Astrocyte (in vitro differentiated cells and primary cell): ENCODE results near the gene PDGFD. TPM values are rescaled to one million over a fixed set of nuclear protein-coding genes. Genes with fewer than 3 reads are reported as not detected.
A peak's percentile ranks its signal among the peaks of the same experiment; 100 is the strongest.

Experiments
- DNase-seq: peaks from one replicate; pipeline ENCODE4 v3.0.0-alpha.2; 2010; ENCODE audit warnings: low read depth
- FAIRE-seq: peaks from 2 replicates; lab custom pipeline; 2011; peaks lifted over from hg19 to GRCh38; lab: Jason Lieb, UNC
- H2AFZ ChIP-seq: 2 replicates; pipeline ENCODE4 v1.6.0; 2012; ENCODE audit warnings: low read depth, low read length, inconsistent platforms
- H3K27ac ChIP-seq: 2 replicates; pipeline ENCODE4 v1.5.1; 2011; ENCODE audit warnings: low read depth, low read length, inconsistent platforms
- H3K27me3 ChIP-seq: 2 replicates; pipeline ENCODE4 v1.6.0; 2011; ENCODE audit warnings: low read length, inconsistent platforms; ENCODE audit not compliant: insufficient read depth
- H3K36me3 ChIP-seq: 2 replicates; pipeline ENCODE4 v1.5.1; 2011; ENCODE audit warnings: low read length, inconsistent platforms; ENCODE audit not compliant: insufficient read depth
- H3K4me1 ChIP-seq: 2 replicates; pipeline ENCODE4 v1.5.1; 2011; ENCODE audit warnings: low read length, inconsistent platforms; ENCODE audit not compliant: insufficient read depth
- H3K4me2 ChIP-seq: 2 replicates; pipeline ENCODE4 v1.6.0; 2012; ENCODE audit warnings: low read length, inconsistent platforms
- H3K4me3 ChIP-seq: 2 replicates; pipeline ENCODE4 v1.5.1; 2011; ENCODE audit warnings: low read depth, mild to moderate bottlenecking, low read length, inconsistent platforms; ENCODE audit not compliant: insufficient read depth
- H3K79me2 ChIP-seq: 2 replicates; pipeline ENCODE4 v1.6.0; 2012; ENCODE audit warnings: mild to moderate bottlenecking, low read length, inconsistent platforms; ENCODE audit not compliant: insufficient read depth
- H3K9ac ChIP-seq: 2 replicates; pipeline ENCODE4 v1.6.0; 2012; ENCODE audit warnings: mild to moderate bottlenecking, low read length, inconsistent platforms
- H3K9me3 ChIP-seq: 2 replicates; pipeline ENCODE4 v1.5.1; 2012; ENCODE audit warnings: low read depth, mild to moderate bottlenecking, low read length, inconsistent platforms; ENCODE audit not compliant: insufficient read depth
- H4K20me1 ChIP-seq: 2 replicates; pipeline ENCODE4 v1.6.0; 2012; ENCODE audit warnings: low read length, inconsistent platforms; ENCODE audit not compliant: insufficient read depth
- H3K27ac Mint-ChIP-seq: one replicate; pipeline ENCODE4 v1.8.0; 2021; ENCODE audit warnings: mild to moderate bottlenecking, mixed read lengths; ENCODE audit not compliant: unreplicated experiment
- H3K27me3 Mint-ChIP-seq: one replicate; pipeline ENCODE4 v1.8.0; 2021; ENCODE audit warnings: low read depth, mixed read lengths; ENCODE audit not compliant: unreplicated experiment
- H3K36me3 Mint-ChIP-seq: one replicate; pipeline ENCODE4 v1.8.0; 2021; ENCODE audit warnings: low read depth, mixed read lengths; ENCODE audit not compliant: unreplicated experiment
- H3K4me1 Mint-ChIP-seq: one replicate; pipeline ENCODE4 v1.8.0; 2021; ENCODE audit warnings: low read depth, mixed read lengths; ENCODE audit not compliant: unreplicated experiment
- H3K4me3 Mint-ChIP-seq: one replicate; pipeline ENCODE4 v1.8.0; 2021; ENCODE audit warnings: mild to moderate bottlenecking, moderate library complexity, mixed read lengths; ENCODE audit not compliant: unreplicated experiment
- H3K9me3 Mint-ChIP-seq: one replicate; pipeline ENCODE4 v1.8.0; 2021; ENCODE audit warnings: mild to moderate bottlenecking, mixed read lengths; ENCODE audit not compliant: unreplicated experiment
- CTCF ChIP-seq: IDR thresholded peaks from 2 replicates; pipeline ENCODE4 v1.5.1; 2011; ENCODE audit warnings: low read depth, mild to moderate bottlenecking, inconsistent platforms, low read length, moderate library complexity; ENCODE audit not compliant: insufficient read depth
- EZH2 ChIP-seq: IDR thresholded peaks from 2 replicates; pipeline ENCODE4 v1.6.1; 2012; ENCODE audit warnings: mild to moderate bottlenecking, low read length, inconsistent platforms; ENCODE audit not compliant: insufficient read depth
- total RNA-seq: library from RNA; stranded (reverse); gene quantifications from 2 replicates; pipeline ENCODE4 v1.2.1, GENCODE V29; 2021

The PDGFD gene
- total RNA-seq, 1 donor from 2014 or later, result 2.6 TPM

DNA sequence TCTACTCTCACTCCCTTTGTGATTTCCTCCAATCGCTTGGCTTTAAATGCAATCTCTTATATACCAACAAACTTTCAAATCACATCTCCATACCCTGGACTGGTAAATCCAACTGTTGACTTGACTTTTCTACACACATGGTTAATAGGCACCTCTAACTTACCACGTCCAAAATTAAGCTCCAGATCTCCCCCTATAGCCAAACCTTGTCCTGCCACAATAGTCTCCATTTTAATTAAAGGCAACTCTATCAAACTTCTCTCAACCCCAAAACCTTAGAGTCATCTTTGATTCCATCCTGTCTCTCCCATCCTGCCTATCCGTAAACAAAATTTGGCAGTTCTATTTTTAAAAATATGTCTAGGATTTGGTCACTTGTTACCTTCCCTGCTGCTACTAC, 269.3 kb downstream of the PDGFD start:
- no peaks in the 10 kb centered on the region for H3K27me3 ChIP-seq
- no peak for DNase-seq
- peak; percentile 17 for FAIRE-seq
- H3K9ac ChIP-seq, result no peak overlapping the region
- no peak for TF ChIP-seq EZH2
- no peak for TF ChIP-seq CTCF
- peaks cover 5% of the 10 kb centered on the region for H3K4me1 ChIP-seq
- Mint-ChIP-seq H3K27ac (no peak overlapping the region), H3K9me3 (peaks cover 7% of the 10 kb centered on the region), H3K4me3 (no peak overlapping the region), H3K4me1 (peaks cover 18% of the 10 kb centered on the region), H3K36me3 (no peaks in the 10 kb centered on the region), H3K27me3 (no peaks in the 10 kb centered on the region)
- H3K27ac ChIP-seq, result no peak overlapping the region
- no peaks in the 10 kb centered on the region for H4K20me1 ChIP-seq
- H2AFZ ChIP-seq, result no peak overlapping the region
- H3K4me3 ChIP-seq, result no peak overlapping the region
- H3K4me2 ChIP-seq, result no peak overlapping the region
- H3K36me3 ChIP-seq, result no peaks in the 10 kb centered on the region
- H3K79me2 ChIP-seq, result no peaks in the 10 kb centered on the region
- H3K9me3 ChIP-seq, result no peaks in the 10 kb centered on the region

GRCh38 chr11:103894034-103894433, 269.9 kb downstream of the PDGFD start:
- no peaks in the 10 kb centered on the region for H4K20me1 ChIP-seq
- H3K9me3 Mint-ChIP-seq, result peaks cover 7% of the 10 kb centered on the region
- no peak overlapping the region for H3K9ac ChIP-seq
- H3K27ac ChIP-seq, result no peak overlapping the region
- no peak overlapping the region for H3K27ac Mint-ChIP-seq
- FAIRE-seq (no peak), DNase-seq (no peak)
- H3K9me3 ChIP-seq, result no peaks in the 10 kb centered on the region
- peaks cover 18% of the 10 kb centered on the region for H3K4me1 Mint-ChIP-seq
- TF ChIP-seq CTCF, result no peak
- TF ChIP-seq EZH2, result no peak
- no peak overlapping the region for H3K4me2 ChIP-seq
- H3K4me1 ChIP-seq, result peaks cover 5% of the 10 kb centered on the region
- no peak overlapping the region for H3K4me3 Mint-ChIP-seq
- H3K36me3 Mint-ChIP-seq, result no peaks in the 10 kb centered on the region
- H3K27me3 Mint-ChIP-seq, result no peaks in the 10 kb centered on the region
- no peak overlapping the region for H3K4me3 ChIP-seq
- H3K36me3 ChIP-seq, result no peaks in the 10 kb centered on the region
- H2AFZ ChIP-seq, result no peak overlapping the region
- H3K27me3 ChIP-seq, result no peaks in the 10 kb centered on the region
- H3K79me2 ChIP-seq, result no peaks in the 10 kb centered on the region

DNA sequence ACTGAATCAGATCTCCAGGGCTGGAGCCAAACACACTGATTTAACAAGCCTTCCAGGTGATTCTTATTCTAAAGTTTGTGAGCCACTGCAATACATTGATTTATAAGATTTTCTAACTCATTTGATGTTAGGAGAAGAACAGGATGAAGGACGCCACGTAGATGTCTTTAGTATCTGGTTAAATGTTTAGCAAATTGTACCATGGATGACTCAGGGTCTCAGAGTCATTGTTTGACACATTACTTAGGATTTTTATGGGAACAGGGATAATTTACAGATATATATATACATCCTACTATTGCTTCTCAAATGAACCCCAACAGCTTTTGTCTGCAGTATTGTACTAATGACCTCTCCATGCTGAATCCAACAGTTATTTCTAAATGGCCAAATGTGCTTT, 270.6 kb downstream of the PDGFD start:
- H3K36me3 ChIP-seq, result no peaks in the 10 kb centered on the region
- H3K4me1 ChIP-seq, result peaks cover 5% of the 10 kb centered on the region
- no peaks in the 10 kb centered on the region for H3K27me3 ChIP-seq
- H3K9me3 Mint-ChIP-seq, result peaks cover 7% of the 10 kb centered on the region
- H4K20me1 ChIP-seq, result no peaks in the 10 kb centered on the region
- peak overlapping the region; percentile 12 for H3K27ac ChIP-seq
- H3K27ac Mint-ChIP-seq, result no peak overlapping the region
- H3K9ac ChIP-seq, result no peak overlapping the region
- H3K4me3 Mint-ChIP-seq, result no peak overlapping the region
- H3K36me3 Mint-ChIP-seq, result no peaks in the 10 kb centered on the region
- peaks cover 18% of the 10 kb centered on the region for H3K4me1 Mint-ChIP-seq
- H3K27me3 Mint-ChIP-seq, result no peaks in the 10 kb centered on the region
- FAIRE-seq (no peak), DNase-seq (no peak)
- peak overlapping the region; percentile 17 for H3K4me2 ChIP-seq
- H3K79me2 ChIP-seq, result no peaks in the 10 kb centered on the region
- H2AFZ ChIP-seq, result no peak overlapping the region
- H3K4me3 ChIP-seq, result no peak overlapping the region
- TF ChIP-seq CTCF, result no peak
- no peak for TF ChIP-seq EZH2
- no peaks in the 10 kb centered on the region for H3K9me3 ChIP-seq
